OCI-LY7 (cell line): ENCODE results near the gene TMEM158. TPM values are rescaled to one million over a fixed set of nuclear protein-coding genes. Genes with fewer than 3 reads are reported as not detected.

Experiments used
- BruUV-seq: library from RNA; stranded (reverse); fragments of 400-500 nt; replicated peaks from 2 replicates; lab custom pipeline; 2021; lab: Mats Ljungman, UMichigan
- CTCF ChIA-PET: fragments of 300-600 bp; sonication (Branson Sonifier 250); formaldehyde crosslinking; loops from one replicate; lab custom pipeline; 2022; ENCODE audit warnings: antibody characterized with exemption; ENCODE audit not compliant: unreplicated experiment; lab: Charles Lee
- POLR2A ChIA-PET: fragments of 300-600 bp; sonication (Branson Sonifier 250); formaldehyde crosslinking; loops from one replicate; lab custom pipeline; 2022; ENCODE audit warnings: antibody characterized with exemption; lab: Charles Lee
- DNase-seq: peaks from one replicate; pipeline ENCODE4 v3.0.0-alpha.2; 2015; ENCODE audit warnings: low spot score
- H2AFZ ChIP-seq: fragments of 200-600 bp; sonication (generic), shearing (Covaris generic); 2 replicates; pipeline ENCODE4 v1.6.1; 2014; ENCODE audit warnings: mild to moderate bottlenecking, antibody characterized with exemption, low read length, moderate library complexity
- H3K27ac ChIP-seq: fragments of 200-600 bp; sonication (generic); 2 replicates; pipeline ENCODE4 v1.5.1; 2014; ENCODE audit warnings: mixed run types, low read depth, mild to moderate bottlenecking, moderate library complexity, low read length, inconsistent platforms; ENCODE audit not compliant: poor library complexity, severe bottlenecking
- H3K36me3 ChIP-seq: fragments of 200-600 bp; sonication (generic); 2 replicates; pipeline ENCODE4 v1.6.1; 2014; ENCODE audit warnings: mild to moderate bottlenecking, antibody characterized with exemption, low read length, moderate library complexity, mixed read lengths; ENCODE audit not compliant: insufficient read depth
- H3K4me1 ChIP-seq: fragments of 200-600 bp; sonication (generic); 2 replicates; pipeline ENCODE4 v1.5.1; 2014; ENCODE audit warnings: mild to moderate bottlenecking, low read length; ENCODE audit not compliant: insufficient read depth, poor library complexity, severe bottlenecking
- H3K4me2 ChIP-seq: fragments of 200-600 bp; sonication (generic); 2 replicates; pipeline ENCODE4 v1.6.1; 2014; ENCODE audit warnings: mild to moderate bottlenecking, low read length
- H3K4me3 ChIP-seq: fragments of 200-600 bp; sonication (generic); 2 replicates; pipeline ENCODE4 v1.5.1; 2014; ENCODE audit warnings: mild to moderate bottlenecking, low read depth, low read length; ENCODE audit not compliant: poor library complexity, severe bottlenecking
- H3K79me2 ChIP-seq: fragments of 200-600 bp; sonication (generic); 2 replicates; pipeline ENCODE4 v1.6.1; 2016; ENCODE audit warnings: low read depth, mild to moderate bottlenecking, low read length, moderate library complexity, mixed read lengths; ENCODE audit not compliant: insufficient read depth
- H3K9me2 ChIP-seq: fragments of 200-600 bp; sonication (generic); 2 replicates; pipeline ENCODE4 v1.6.1; 2016; ENCODE audit warnings: mild to moderate bottlenecking, low read length, mixed read lengths; ENCODE audit not compliant: insufficient read depth
- H3K9me3 ChIP-seq: fragments of 200-600 bp; sonication (generic); 2 replicates; pipeline ENCODE4 v1.6.1; 2014; ENCODE audit warnings: mild to moderate bottlenecking, mixed run types, low read length, mixed read lengths
- H4K20me1 ChIP-seq: fragments of 200-600 bp; sonication (generic); 2 replicates; pipeline ENCODE4 v1.6.1; 2014; ENCODE audit warnings: mild to moderate bottlenecking, antibody characterized with exemption, low read length, moderate library complexity, mixed read lengths; ENCODE audit not compliant: insufficient read depth
- CTCF ChIP-seq: fragments of 200-600 bp; sonication (generic); conservative IDR thresholded peaks from 2 replicates; pipeline ENCODE4 v1.5.1; 2014; ENCODE audit warnings: mild to moderate bottlenecking, antibody characterized with exemption, low read length, moderate library complexity, mixed read lengths
- EZH2phosphoT487 ChIP-seq: fragments of 200-600 bp; sonication (generic); IDR thresholded peaks from 2 replicates; pipeline ENCODE4 v1.6.1; 2018; ENCODE audit warnings: low read depth, borderline replicate concordance, mild to moderate bottlenecking, mixed run types, antibody characterized with exemption, low read length, moderate library complexity, mixed read lengths
- intact Hi-C: fragments of 100-400 bp; cut with micrococcal nuclease; formaldehyde crosslinking; loops from one replicate; pipeline ENCODE4 v1.10.0; 2022; ENCODE audit not compliant: unreplicated experiment
- total RNA-seq, 2 experiments: library from RNA; depleted of rRNA in 1 of 2; stranded (reverse); fragments of >200 nt in 1 of 2; shearing (Covaris generic) in 1 of 2; gene quantifications; 2 replicates each; pipeline ENCODE4 v1.2.3, GENCODE V29; 2014 to 2022

TMEM158 gene
- total RNA-seq, 2 experiments from 2014 or later, result not detected

GRCh38 chr3:45235409-45235808, 9.3 kb upstream of the TMEM158 start:
- Histone ChIP-seq H2AFZ (no peak overlapping the region), H3K9me2 (no peaks in the 10 kb centered on the region), H3K9me3 (no peaks in the 10 kb centered on the region), H3K36me3 (no peaks in the 10 kb centered on the region), H3K79me2 (no peaks in the 10 kb centered on the region), H3K4me2 (no peak overlapping the region), H3K4me1 (no peaks in the 10 kb centered on the region), H3K27ac (no peak overlapping the region), H4K20me1 (no peaks in the 10 kb centered on the region), H3K4me3 (no peak overlapping the region)
- TF ChIP-seq EZH2phosphoT487, result no peak
- TF ChIP-seq CTCF, result no peak
- no peak for DNase-seq
- intact Hi-C loops, result no loop called here
- no TSS peak for BruUV-seq
- ChIA-PET POLR2A (no interaction called here), CTCF (no interaction called here)

GRCh38 chr3:45234250-45234649, 8.2 kb upstream of the TMEM158 start:
- H4K20me1 ChIP-seq, result no peaks in the 10 kb centered on the region
- no peaks in the 10 kb centered on the region for H3K36me3 ChIP-seq
- H3K9me3 ChIP-seq, result no peaks in the 10 kb centered on the region
- no peak overlapping the region for H3K4me2 ChIP-seq
- no peaks in the 10 kb centered on the region for H3K9me2 ChIP-seq
- intact Hi-C loops, result no loop called here
- BruUV-seq, result no TSS peak
- H3K79me2 ChIP-seq, result no peaks in the 10 kb centered on the region
- TF ChIP-seq EZH2phosphoT487, result no peak
- TF ChIP-seq CTCF, result no peak
- no peak for DNase-seq
- no peak overlapping the region for H3K4me3 ChIP-seq
- no peak overlapping the region for H3K27ac ChIP-seq
- H3K4me1 ChIP-seq, result no peaks in the 10 kb centered on the region
- POLR2A ChIA-PET, result no interaction called here
- H2AFZ ChIP-seq, result no peak overlapping the region
- CTCF ChIA-PET, result no interaction called here

- Histone ChIP-seq H3K9me2 (no peaks in the 10 kb centered on the region), H4K20me1 (no peaks in the 10 kb centered on the region), H3K4me2 (no peak overlapping the region), H3K4me3 (no peak overlapping the region), H3K9me3 (no peaks in the 10 kb centered on the region), H2AFZ (no peak overlapping the region), H3K36me3 (no peaks in the 10 kb centered on the region), H3K79me2 (no peaks in the 10 kb centered on the region), H3K4me1 (no peaks in the 10 kb centered on the region), H3K27ac (no peak overlapping the region)
- intact Hi-C loops, result no loop called here
- ChIA-PET POLR2A (no interaction called here), CTCF (no interaction called here)
- DNase-seq, result no peak
- BruUV-seq, result no TSS peak
- TF ChIP-seq CTCF (no peak), EZH2phosphoT487 (no peak)
Observed at GRCh38 chr3:45232521-45232920, 6.4 kb upstream of the TMEM158 start.
